OCI-LY3 (cell line): Measurements from ENCODE around the gene LTBP1.
A peak's percentile ranks its signal among the peaks of the same experiment; 100 is the strongest.

ENCODE experiments used
- H2AFZ ChIP-seq: fragments of 200-600, 300-600 bp; shearing (Covaris generic); 2 replicates; pipeline ENCODE4 v1.6.0; 2014; ENCODE audit warnings: antibody characterized with exemption, low read depth, low read length
- H3K27ac ChIP-seq: fragments of 200-600, 300-600 bp; sonication (generic); 2 replicates; pipeline ENCODE4 v1.5.1; 2014; ENCODE audit warnings: mild to moderate bottlenecking, low read length, moderate library complexity, mixed read lengths
- H3K27me3 ChIP-seq: fragments of 200-600, 300-600 bp; sonication (generic); 2 replicates; pipeline ENCODE4 v1.6.1; 2014; ENCODE audit warnings: low read depth, low read length, mixed read lengths
- H3K36me3 ChIP-seq: fragments of 200-600, 300-600 bp; sonication (generic); replicated peaks from 2 replicates; pipeline ENCODE3; 2014; ENCODE audit warnings: low read depth, low read length, mixed read lengths
- H3K4me1 ChIP-seq: fragments of 300-600, 200-600 bp; sonication (generic); 2 replicates; pipeline ENCODE4 v1.6.1; 2014; ENCODE audit warnings: low read length, mixed read lengths
- H3K4me2 ChIP-seq: fragments of 200-600, 300-600 bp; sonication (generic); 2 replicates; pipeline ENCODE4 v1.6.1; 2014; ENCODE audit warnings: low read length, mixed read lengths
- H3K4me3 ChIP-seq: fragments of 300-600, 200-600 bp; sonication (generic); 2 replicates; pipeline ENCODE4 v1.5.1; 2014; ENCODE audit warnings: antibody characterized with exemption, mild to moderate bottlenecking, low read length, moderate library complexity
- H3K79me2 ChIP-seq: fragments of 300-600, 200-600 bp; shearing (Covaris generic); 2 replicates; pipeline ENCODE4 v1.6.1; 2014; ENCODE audit warnings: mild to moderate bottlenecking, low read length, mixed read lengths
- H3K9ac ChIP-seq: fragments of 300-600, 200-600 bp; shearing (Covaris generic); 2 replicates; pipeline ENCODE4 v1.6.0; 2014; ENCODE audit warnings: mild to moderate bottlenecking, low read length, moderate library complexity
- H3K9me3 ChIP-seq: fragments of 200-600, 300-600 bp; shearing (Covaris generic); 2 replicates; pipeline ENCODE4 v1.6.1; 2014; ENCODE audit warnings: low read length, mixed read lengths; ENCODE audit not compliant: insufficient read depth
- H4K20me1 ChIP-seq: fragments of 200-600, 300-600 bp; sonication (generic); 2 replicates; pipeline ENCODE4 v1.6.1; 2016; ENCODE audit warnings: low read length, mixed read lengths; ENCODE audit not compliant: insufficient read depth
- CTCF ChIP-seq: fragments of 200-600, 300-600 bp; sonication (generic); IDR thresholded peaks from 2 replicates; pipeline ENCODE4 v1.5.1; 2014; ENCODE audit warnings: antibody characterized with exemption, low read length, low read depth
- EZH2phosphoT487 ChIP-seq: fragments of 200-600 bp; shearing (Covaris generic); IDR thresholded peaks from 2 replicates; pipeline ENCODE4 v1.6.1; 2018; ENCODE audit warnings: antibody characterized with exemption, mixed run types, low read depth

LTBP1 gene

GRCh38 chr2:33214436-33214835, 267.7 kb downstream of the LTBP1 start:
- Histone ChIP-seq H3K27ac (no peak overlapping the region), H2AFZ (peak overlapping the region; percentile 71), H3K36me3 (no peaks in the 10 kb centered on the region), H3K4me2 (peak overlapping the region; percentile 43), H4K20me1 (no peaks in the 10 kb centered on the region), H3K9ac (no peak overlapping the region), H3K27me3 (no peaks in the 10 kb centered on the region), H3K79me2 (no peaks in the 10 kb centered on the region), H3K9me3 (no peaks in the 10 kb centered on the region), H3K4me3 (peak overlapping the region; percentile 21; the same call in 1 of the 2 replicates), H3K4me1 (peaks cover 11% of the 10 kb centered on the region)
- TF ChIP-seq EZH2phosphoT487 (no peak), CTCF (no peak)

- no peaks in the 10 kb centered on the region for H3K27me3 ChIP-seq
- TF ChIP-seq EZH2phosphoT487: no peak
- no peak for TF ChIP-seq CTCF
- H3K4me2 ChIP-seq: peak overlapping the region; percentile 43
- no peaks in the 10 kb centered on the region for H3K79me2 ChIP-seq
- H4K20me1 ChIP-seq: no peaks in the 10 kb centered on the region
- H3K9me3 ChIP-seq: no peaks in the 10 kb centered on the region
- H3K4me3 ChIP-seq: no peak overlapping the region; the same call in 1 of the 2 replicates
- H3K4me1 ChIP-seq: peaks cover 11% of the 10 kb centered on the region
- H3K36me3 ChIP-seq: no peaks in the 10 kb centered on the region
- no peak overlapping the region for H3K9ac ChIP-seq
- H3K27ac ChIP-seq: no peak overlapping the region
- peak overlapping the region; percentile 71; the same call in 1 of the 2 replicates for H2AFZ ChIP-seq
Observed at GRCh38 chr2:33214857-33215256, 268.1 kb downstream of the LTBP1 start.

- H3K9me3 ChIP-seq: no peaks in the 10 kb centered on the region
- peaks cover 11% of the 10 kb centered on the region for H3K4me1 ChIP-seq
- H2AFZ ChIP-seq: no peak overlapping the region
- no peaks in the 10 kb centered on the region for H3K79me2 ChIP-seq
- H3K9ac ChIP-seq: no peak overlapping the region
- no peak overlapping the region for H3K4me2 ChIP-seq
- H3K27me3 ChIP-seq: no peaks in the 10 kb centered on the region
- no peak overlapping the region for H3K4me3 ChIP-seq
- H3K36me3 ChIP-seq: no peaks in the 10 kb centered on the region
- H4K20me1 ChIP-seq: no peaks in the 10 kb centered on the region
- H3K27ac ChIP-seq: no peak overlapping the region
- TF ChIP-seq EZH2phosphoT487 (no peak), CTCF (no peak)
Observed at GRCh38 chr2:33215299-33215698, 268.5 kb downstream of the LTBP1 start.

GRCh38 chr2:33215983-33216382, 269.2 kb downstream of the LTBP1 start:
- Histone ChIP-seq H3K27me3 (no peaks in the 10 kb centered on the region), H3K27ac (no peak overlapping the region), H3K4me3 (no peak overlapping the region), H3K36me3 (no peaks in the 10 kb centered on the region), H3K4me1 (peaks cover 11% of the 10 kb centered on the region), H4K20me1 (no peaks in the 10 kb centered on the region), H3K9ac (no peak overlapping the region), H3K9me3 (no peaks in the 10 kb centered on the region), H3K4me2 (no peak overlapping the region), H2AFZ (no peak overlapping the region), H3K79me2 (no peaks in the 10 kb centered on the region)
- TF ChIP-seq EZH2phosphoT487 (no peak), CTCF (no peak)
